Nephron progenitor cell (in vitro differentiated cells): ENCODE measurements around the gene RAB40C.
A peak's percentile ranks its signal among the peaks of the same experiment; 100 is the strongest.

Experiments used
- DNase-seq: peaks from one replicate; pipeline ENCODE4 v3.0.0; 2021
- H3K27ac Mint-ChIP-seq: 2 replicates; pipeline ENCODE4 v1.8.0; 2021; ENCODE audit warnings: mild to moderate bottlenecking, moderate library complexity, mixed read lengths
- H3K27me3 Mint-ChIP-seq: 2 replicates; pipeline ENCODE4 v1.8.0; 2021; ENCODE audit warnings: mild to moderate bottlenecking, low read depth, mixed read lengths; ENCODE audit not compliant: poor library complexity
- H3K36me3 Mint-ChIP-seq: 2 replicates; pipeline ENCODE4 v1.8.0; 2021; ENCODE audit warnings: low read depth, mixed read lengths
- H3K4me1 Mint-ChIP-seq: 2 replicates; pipeline ENCODE4 v1.8.0; 2021; ENCODE audit warnings: mixed read lengths
- H3K4me3 Mint-ChIP-seq: 2 replicates; pipeline ENCODE4 v1.8.0; 2021; ENCODE audit warnings: mild to moderate bottlenecking, moderate library complexity, mixed read lengths
- H3K9me3 Mint-ChIP-seq: 2 replicates; pipeline ENCODE4 v1.8.0; 2021; ENCODE audit warnings: mild to moderate bottlenecking, moderate library complexity, mixed read lengths
- CTCF ChIP-seq: fragments of 200-600 bp; sonication (generic); IDR thresholded peaks from 2 replicates; pipeline ENCODE4 v1.5.0; 2021; ENCODE audit warnings: antibody characterized with exemption

RAB40C gene

GRCh38 chr16:633336-634050 lies 43.6 kb downstream of the RAB40C start:
- no peak overlapping the region for H3K4me3 Mint-ChIP-seq
- no peak for TF ChIP-seq CTCF
- DNase-seq, result no peak
- H3K36me3 Mint-ChIP-seq, result peaks cover 5% of the 10 kb centered on the region
- peaks cover 43% of the 10 kb centered on the region for H3K4me1 Mint-ChIP-seq
- H3K27me3 Mint-ChIP-seq, result peaks cover 6% of the 10 kb centered on the region
- H3K9me3 Mint-ChIP-seq, result no peaks in the 10 kb centered on the region
- no peak overlapping the region for H3K27ac Mint-ChIP-seq

- Mint-ChIP-seq H3K4me1 (peaks cover 43% of the 10 kb centered on the region), H3K9me3 (no peaks in the 10 kb centered on the region), H3K4me3 (peak overlapping the region; percentile 69), H3K27ac (no peak overlapping the region), H3K36me3 (peaks cover 2% of the 10 kb centered on the region), H3K27me3 (peaks cover 6% of the 10 kb centered on the region)
- TF ChIP-seq CTCF, result no peak
- DNase-seq, result no peak
Observed at GRCh38 chr16:634051-634670, 44.3 kb downstream of the RAB40C start.

- Mint-ChIP-seq H3K4me3 (peak overlapping the region; percentile 73), H3K4me1 (peaks cover 41% of the 10 kb centered on the region), H3K27me3 (peaks cover 6% of the 10 kb centered on the region), H3K36me3 (no peaks in the 10 kb centered on the region), H3K27ac (peak overlapping the region; percentile 42), H3K9me3 (no peaks in the 10 kb centered on the region)
- TF ChIP-seq CTCF, result no peak
- no peak for DNase-seq
Observed at GRCh38 chr16:634996-635395, 45.1 kb downstream of the RAB40C start.

- Mint-ChIP-seq H3K9me3 (no peaks in the 10 kb centered on the region), H3K4me1 (peaks cover 45% of the 10 kb centered on the region), H3K4me3 (peak overlapping the region; percentile 93), H3K27me3 (peaks cover 6% of the 10 kb centered on the region), H3K27ac (no peak overlapping the region), H3K36me3 (no peaks in the 10 kb centered on the region)
- TF ChIP-seq CTCF, result no peak
- DNase-seq, result no peak
Observed at GRCh38 chr16:635573-636205, 45.8 kb downstream of the RAB40C start.

- TF ChIP-seq CTCF, result no peak
- Mint-ChIP-seq H3K9me3 (no peaks in the 10 kb centered on the region), H3K4me3 (peak within 1 kb of the TSS; percentile 93), H3K27ac (peak within 1 kb of the TSS; percentile 99), H3K36me3 (no peaks in the 10 kb centered on the region), H3K27me3 (peaks cover 6% of the 10 kb centered on the region), H3K4me1 (peaks cover 46% of the 10 kb centered on the region)
- DNase-seq, result peak; percentile 92
Observed at GRCh38 chr16:636206-637080, 46.6 kb downstream of the RAB40C start, which contains the start of gene METTL26. TSS of gene METTL26 (minus strand) at chr16:636305. CDS start at chr16:636290, 15 bp downstream.
